ENCODE measurements around the gene LOXHD1. TPM values are rescaled to one million over a fixed set of nuclear protein-coding genes. Genes with fewer than 3 reads are reported as not detected.

Gene LOXHD1
- total and polyA plus RNA-seq, 2 of the 4 experiments (the other 2 are of a cell fraction), result not detected

- H4K91ac ChIP-seq (ENCODE audit: insufficient read depth, low read depth, low read length), result no peak overlapping the region
- no peak overlapping the region for H3K4me2 ChIP-seq (ENCODE audit: low read depth, low read length)
- H3K79me1 ChIP-seq (ENCODE audit: low read depth in 1 of 2, low read length in 2 of 2), result no peaks in the 10 kb centered on the region
- H3K27me3 ChIP-seq (ENCODE audit: control insufficient read depth, insufficient read depth, low read length), result no peaks in the 10 kb centered on the region; the same call in 1 of the 2 replicates
- H3K9me1 ChIP-seq (ENCODE audit: insufficient read depth, low read length), result no peaks in the 10 kb centered on the region
- H2AK9ac ChIP-seq (replicated peaks; ENCODE audit: low read depth, low read length, poor library complexity), result no peak overlapping the region
- no peak overlapping the region for H3K23ac ChIP-seq (ENCODE audit: low read depth, low read length)
- WGBS, 2 experiments (ENCODE audit: extremely low coverage in 2 of 2, insufficient read length in 1 of 2), result 0% methylated on average over 1 of the region's 2 CpGs; no CpG with 5 or more reads in 1 of the 2 experiments
- no peak overlapping the region for H2BK20ac ChIP-seq (ENCODE audit: low read depth, low read length)
- no peaks in the 10 kb centered on the region for H4K20me1 ChIP-seq (ENCODE audit: insufficient read depth, low read length)
- dilution Hi-C loops (cut with HindIII; ENCODE audit: low sequenced_read_pairs, unreplicated experiment), result no loop called here
- DNase-seq (no peak), ATAC-seq (ENCODE audit: low read depth) (no peak)
- POLR2A ChIA-PET (ENCODE audit: unreplicated experiment), result no interaction called here
- no TSS peak for BruUV-seq (replicated peaks)
- H3K14ac ChIP-seq (replicated peaks; ENCODE audit: low read depth, low read length), result no peak overlapping the region
- H3K4ac ChIP-seq (ENCODE audit: low read depth, low read length), result no peak overlapping the region
- no peak overlapping the region for H2AK5ac ChIP-seq (ENCODE audit: low read depth, low read length)
- no peak overlapping the region for H2BK15ac ChIP-seq (ENCODE audit: low read depth, low read length)
- TF ChIP-seq CTCF (conservative IDR thresholded peaks at IDR 0.05; ENCODE audit: low read depth, low read length) (no peak), CHD1 (IDR thresholded peaks at IDR 0.05; ENCODE audit: low read depth, low read length) (no peak), NFE2L2 (IDR thresholded peaks at IDR 0.05; ENCODE audit: low read depth, low read length) (no peak), ELK1 (IDR thresholded peaks at IDR 0.05; ENCODE audit: borderline replicate concordance, low read depth, low read length) (no peak), POLR2A (IDR thresholded peaks at IDR 0.05; ENCODE audit: low read depth, low read length) (no peak), SMC3 (IDR thresholded peaks at IDR 0.05; ENCODE audit: low read depth, low read length) (no peak), USF2 (IDR thresholded peaks at IDR 0.05; ENCODE audit: low read depth, low read length) (no peak), FOS (IDR thresholded peaks at IDR 0.05; ENCODE audit: low read depth, low read length) (no peak), RAD21 (IDR thresholded peaks at IDR 0.05; ENCODE audit: low read length) (no peak), RCOR1 (IDR thresholded peaks at IDR 0.05; ENCODE audit: insufficient replicate concordance, low read length) (no peak)
- no peak overlapping the region for H2AFZ ChIP-seq (replicated peaks; ENCODE audit: low read length, poor library complexity)
- no peak overlapping the region for H3K4me3 ChIP-seq (ENCODE audit: insufficient read depth, low read depth, low read length)
- H4K5ac ChIP-seq (ENCODE audit: low read depth, low read length), result no peak overlapping the region
- H3K9ac ChIP-seq (ENCODE audit: low read depth, low read length), result no peak overlapping the region
- no peak overlapping the region for H3K27ac ChIP-seq (ENCODE audit: insufficient read depth, low read length)
- no peak overlapping the region for H3K18ac ChIP-seq (ENCODE audit: low read depth, low read length)
- H3K9me3 ChIP-seq (ENCODE audit: control insufficient read depth, insufficient read depth, low read length), result no peaks in the 10 kb centered on the region
- no peaks in the 10 kb centered on the region for H3K36me3 ChIP-seq (ENCODE audit: control insufficient read depth, insufficient read depth, low read length)
- H3K4me1 ChIP-seq (ENCODE audit: control insufficient read depth, insufficient read depth, low read length), result no peaks in the 10 kb centered on the region
- in situ Hi-C loops (cut with MboI; ENCODE audit: low sequenced_read_pairs), result loop anchor here (10.0 kb wide), 1 partner anchor 201 kb away; no protein-coding TSS in a partner anchor
- CTCF ChIA-PET, result no interaction called here
- H2BK120ac ChIP-seq (ENCODE audit: low read depth, low read length), result no peak overlapping the region
- H3K56ac ChIP-seq (ENCODE audit: extremely low read depth, insufficient read depth, low read length), result no peak overlapping the region
- no peak overlapping the region for H2BK5ac ChIP-seq (ENCODE audit: low read depth, low read length, poor library complexity, severe bottlenecking)
- H4K8ac ChIP-seq (ENCODE audit: low read depth in 2 of 2, low read length in 2 of 2), result no peak overlapping the region
- intact Hi-C loops (cut with micrococcal nuclease), result no loop called here
Observed at GRCh38 chr18:46485675-46486194, 171.3 kb downstream of the LOXHD1 start.
